Measurements from ENCODE around the gene RRAGD.
"Not testable (repeated sequence)": the region's sequence is repeated elsewhere in the genome, so short reads cannot be mapped to it uniquely, and the experiment has no call there.

The RRAGD gene

DNA sequence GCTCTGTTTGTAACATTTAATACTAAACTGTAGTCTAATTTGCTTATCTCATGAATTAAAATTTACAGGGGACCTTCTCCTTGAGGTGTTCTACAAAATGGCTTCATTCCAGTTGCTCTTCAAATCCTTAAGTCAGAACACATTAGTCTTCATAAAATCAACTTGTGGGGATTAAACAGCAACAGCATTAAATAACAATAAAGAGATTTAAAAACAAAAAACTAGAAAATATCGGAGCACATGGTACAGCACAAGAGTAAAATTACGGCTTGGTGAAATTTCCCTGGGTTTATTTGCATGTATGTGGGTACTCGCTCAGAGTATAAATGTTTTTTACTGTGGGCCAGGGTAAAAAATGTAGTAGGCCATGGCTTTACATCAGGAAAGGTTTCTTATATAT, 12.0 kb downstream of the RRAGD start:
- TF ChIP-seq, protein P1, sequence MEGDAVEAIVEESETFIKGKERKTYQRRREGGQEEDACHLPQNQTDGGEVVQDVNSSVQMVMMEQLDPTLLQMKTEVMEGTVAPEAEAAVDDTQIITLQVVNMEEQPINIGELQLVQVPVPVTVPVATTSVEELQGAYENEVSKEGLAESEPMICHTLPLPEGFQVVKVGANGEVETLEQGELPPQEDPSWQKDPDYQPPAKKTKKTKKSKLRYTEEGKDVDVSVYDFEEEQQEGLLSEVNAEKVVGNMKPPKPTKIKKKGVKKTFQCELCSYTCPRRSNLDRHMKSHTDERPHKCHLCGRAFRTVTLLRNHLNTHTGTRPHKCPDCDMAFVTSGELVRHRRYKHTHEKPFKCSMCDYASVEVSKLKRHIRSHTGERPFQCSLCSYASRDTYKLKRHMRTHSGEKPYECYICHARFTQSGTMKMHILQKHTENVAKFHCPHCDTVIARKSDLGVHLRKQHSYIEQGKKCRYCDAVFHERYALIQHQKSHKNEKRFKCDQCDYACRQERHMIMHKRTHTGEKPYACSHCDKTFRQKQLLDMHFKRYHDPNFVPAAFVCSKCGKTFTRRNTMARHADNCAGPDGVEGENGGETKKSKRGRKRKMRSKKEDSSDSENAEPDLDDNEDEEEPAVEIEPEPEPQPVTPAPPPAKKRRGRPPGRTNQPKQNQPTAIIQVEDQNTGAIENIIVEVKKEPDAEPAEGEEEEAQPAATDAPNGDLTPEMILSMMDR (IDR thresholded peaks at IDR 0.05) = no peak
- H3K4me3 Mint-ChIP-seq = no peak overlapping the region
- peaks cover 6% of the 10 kb centered on the region for H3K9me3 Mint-ChIP-seq
- no peak overlapping the region for H3K27ac Mint-ChIP-seq
- no peaks in the 10 kb centered on the region for H3K27me3 Mint-ChIP-seq (ENCODE audit: low read depth, poor library complexity)
- H3K4me1 Mint-ChIP-seq = peaks cover 9% of the 10 kb centered on the region
- H3K36me3 Mint-ChIP-seq (ENCODE audit: low read depth) = no peaks in the 10 kb centered on the region
- DNase-seq = no peak

DNA sequence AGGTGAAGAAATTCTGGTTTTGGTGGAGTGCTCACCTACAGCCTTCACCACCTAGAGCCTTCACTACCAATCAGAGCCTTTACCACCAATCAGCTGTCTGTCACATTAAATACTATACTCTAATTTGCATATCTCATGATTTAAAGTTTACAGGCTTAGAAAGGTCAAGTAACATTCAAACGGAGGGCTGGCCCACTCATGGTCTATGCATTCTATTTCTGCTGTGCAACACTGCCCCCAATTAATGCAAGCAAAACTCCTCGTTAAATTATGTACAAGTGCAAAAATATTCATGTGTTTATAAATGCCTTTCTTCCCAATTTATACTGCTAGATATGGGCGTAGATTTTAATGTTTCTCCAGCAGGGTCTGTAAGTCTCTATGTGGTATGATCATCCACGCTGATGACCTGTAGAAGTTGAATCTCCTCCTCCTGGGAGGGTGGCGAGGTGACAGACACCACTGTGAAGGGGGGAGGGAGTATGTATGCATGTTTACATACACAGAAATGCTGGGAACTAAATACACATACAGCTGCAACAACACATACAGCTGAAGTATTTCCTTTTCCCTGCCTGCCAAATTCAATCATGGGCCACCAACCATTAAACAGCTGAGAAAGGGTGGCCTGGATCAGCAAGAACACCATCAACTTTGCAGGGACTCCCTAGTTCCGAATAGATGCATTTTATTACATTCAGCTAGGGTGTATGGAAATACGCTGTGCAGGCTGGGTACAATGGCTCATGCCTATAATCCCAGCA, 13.1 kb downstream of the RRAGD start:
- Mint-ChIP-seq H3K36me3 (ENCODE audit: low read depth) (no peaks in the 10 kb centered on the region), H3K4me1 (peaks cover 9% of the 10 kb centered on the region), H3K27me3 (ENCODE audit: low read depth, poor library complexity) (no peaks in the 10 kb centered on the region), H3K9me3 (peaks cover 6% of the 10 kb centered on the region), H3K4me3 (no peak overlapping the region), H3K27ac (no peak overlapping the region)
- no peak for DNase-seq
- TF ChIP-seq, protein P1 (IDR thresholded peaks at IDR 0.05) = no peak

DNA sequence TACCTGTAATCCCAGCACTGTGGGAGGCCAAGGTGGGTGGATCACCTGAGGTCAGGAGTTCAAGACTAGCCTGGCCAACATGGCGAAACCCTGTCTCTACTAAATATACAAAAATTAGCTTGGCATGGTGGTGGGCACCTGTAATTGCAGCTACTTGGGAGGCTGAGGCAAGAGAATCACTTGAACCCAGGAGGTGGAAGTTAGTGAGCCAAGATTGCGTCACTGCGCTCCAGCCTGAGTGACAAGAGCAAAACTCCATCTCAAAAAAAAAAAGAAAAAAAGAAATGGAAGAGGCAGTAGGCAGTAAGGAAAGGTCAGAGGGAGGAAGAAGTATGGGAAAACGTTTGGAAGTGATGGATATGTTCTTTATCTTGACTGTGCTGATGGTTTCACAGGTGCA, 14.2 kb downstream of the RRAGD start:
- not testable (repeated sequence) for H3K4me1 Mint-ChIP-seq; H3K4me3 Mint-ChIP-seq; DNase-seq; H3K27me3 Mint-ChIP-seq (ENCODE audit: low read depth, poor library complexity); H3K27ac Mint-ChIP-seq; H3K36me3 Mint-ChIP-seq (ENCODE audit: low read depth)
- peaks cover 16% of the 10 kb centered on the region for H3K9me3 Mint-ChIP-seq

DNA sequence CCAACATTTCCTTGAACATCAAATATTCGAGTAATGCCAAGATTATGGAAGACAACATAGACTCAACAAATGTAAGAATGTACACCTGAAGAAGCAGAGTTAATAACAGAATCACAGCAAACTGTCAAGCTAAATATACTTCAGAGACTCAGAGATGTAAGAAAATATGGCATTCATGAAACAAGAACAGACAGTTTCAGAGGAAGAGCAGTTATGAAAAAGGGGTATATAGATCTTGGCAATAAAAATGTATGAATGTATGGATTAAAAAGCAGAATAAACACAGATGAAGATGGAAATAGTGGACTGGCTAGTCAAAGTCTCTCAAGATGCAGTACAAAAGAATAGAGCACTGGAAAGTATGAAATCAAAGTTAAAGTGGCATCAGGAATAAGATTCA, 18.4 kb downstream of the RRAGD start:
- no peak overlapping the region for H3K27ac Mint-ChIP-seq
- peaks cover 17% of the 10 kb centered on the region for H3K9me3 Mint-ChIP-seq
- H3K27me3 Mint-ChIP-seq (ENCODE audit: low read depth, poor library complexity) = no peaks in the 10 kb centered on the region

DNA sequence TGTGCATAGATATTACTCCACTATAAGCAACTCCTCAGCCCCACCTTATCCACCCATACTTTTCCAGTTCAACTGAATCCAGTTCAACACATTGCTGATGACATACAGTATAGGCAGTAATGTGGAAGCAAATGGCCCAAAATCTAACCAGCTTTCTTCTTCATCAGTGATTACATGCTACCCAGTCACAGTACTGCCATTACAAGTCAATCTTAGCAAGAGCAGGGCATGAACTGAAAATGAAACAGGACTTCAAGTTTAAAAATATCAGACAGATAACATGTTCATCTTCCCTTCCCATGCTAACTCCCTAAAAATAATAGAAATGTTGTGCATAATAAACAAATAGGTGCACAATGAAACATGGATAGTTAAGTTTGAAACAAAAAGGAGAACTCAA, 19.2 kb downstream of the RRAGD start:
- H3K4me3 Mint-ChIP-seq = no peak overlapping the region
- DNase-seq = no peak
- no peak overlapping the region for H3K27ac Mint-ChIP-seq
- TF ChIP-seq, protein P1 (IDR thresholded peaks at IDR 0.05) = no peak
- peaks cover 4% of the 10 kb centered on the region for H3K36me3 Mint-ChIP-seq (ENCODE audit: low read depth)
- H3K9me3 Mint-ChIP-seq = peaks cover 17% of the 10 kb centered on the region
- H3K4me1 Mint-ChIP-seq = peaks cover 6% of the 10 kb centered on the region
- no peaks in the 10 kb centered on the region for H3K27me3 Mint-ChIP-seq (ENCODE audit: low read depth, poor library complexity)

More for the DNA sequence above, 18.4 kb downstream of the RRAGD start:
- TF ChIP-seq, protein P1 (IDR thresholded peaks at IDR 0.05) = no peak
- no peak overlapping the region for H3K4me3 Mint-ChIP-seq
- no peak for DNase-seq
- no peaks in the 10 kb centered on the region for H3K4me1 Mint-ChIP-seq
- peaks cover 4% of the 10 kb centered on the region for H3K36me3 Mint-ChIP-seq (ENCODE audit: low read depth)

DNA sequence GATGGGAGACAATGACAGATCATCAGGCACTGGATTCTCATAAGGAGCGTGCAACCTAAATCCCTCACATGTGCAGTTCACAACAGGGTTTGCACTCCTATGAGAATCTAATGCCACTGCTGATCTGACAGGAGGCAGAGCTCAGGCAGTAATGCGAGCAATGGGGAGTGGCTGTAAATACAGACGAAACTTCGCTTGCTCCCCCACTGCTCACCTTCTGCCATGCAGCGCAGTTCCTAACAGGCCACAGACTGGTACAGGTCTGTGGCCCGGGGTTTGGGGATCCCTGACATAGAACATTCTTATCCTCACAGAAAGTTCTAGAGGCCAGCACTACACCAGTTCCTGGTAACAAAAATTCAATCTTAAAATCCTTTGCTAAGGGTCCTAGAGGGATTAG, 23.2 kb downstream of the RRAGD start:
- DNase-seq = no peak
- peaks cover 18% of the 10 kb centered on the region for H3K4me1 Mint-ChIP-seq
- peaks cover 8% of the 10 kb centered on the region for H3K36me3 Mint-ChIP-seq (ENCODE audit: low read depth)
- H3K27me3 Mint-ChIP-seq (ENCODE audit: low read depth, poor library complexity) = peaks cover 3% of the 10 kb centered on the region
- no peak overlapping the region for H3K27ac Mint-ChIP-seq
- no peak overlapping the region for H3K4me3 Mint-ChIP-seq
- TF ChIP-seq, protein P1 (IDR thresholded peaks at IDR 0.05) = no peak
- H3K9me3 Mint-ChIP-seq = peaks cover 10% of the 10 kb centered on the region

All from nephron progenitor cell (in vitro differentiated cells).